Liver (tissue), 3 donors: ENCODE results near the gene UBL4B.

Source experiments
- RAD21 ChIP-seq, 2 donors: IDR thresholded peaks; 2 replicates each; pipeline ENCODE4 v1.6.1; 2016; ENCODE audit warnings: antibody characterized with exemption in 2 of 2, mild to moderate bottlenecking in 2 of 2
- YY1 ChIP-seq: IDR thresholded peaks from 2 replicates; pipeline ENCODE4 v1.6.1; 2016; ENCODE audit warnings: antibody characterized with exemption, mild to moderate bottlenecking
- TF ChIP-seq, protein P1 (sequence below): fragments of 150-350 bp; IDR thresholded peaks from 2 replicates; pipeline ENCODE4 v1.5.1; 2017; ENCODE audit warnings: improper control_type of control experiment, low read depth, low read length; ENCODE audit not compliant: missing input control
- TF ChIP-seq, protein P2 (sequence below): IDR thresholded peaks from 2 replicates; pipeline ENCODE4 v1.6.1; 2016; ENCODE audit warnings: antibody characterized with exemption
- donor health status: healthy.
- donor health status: healthy.

DNA sequence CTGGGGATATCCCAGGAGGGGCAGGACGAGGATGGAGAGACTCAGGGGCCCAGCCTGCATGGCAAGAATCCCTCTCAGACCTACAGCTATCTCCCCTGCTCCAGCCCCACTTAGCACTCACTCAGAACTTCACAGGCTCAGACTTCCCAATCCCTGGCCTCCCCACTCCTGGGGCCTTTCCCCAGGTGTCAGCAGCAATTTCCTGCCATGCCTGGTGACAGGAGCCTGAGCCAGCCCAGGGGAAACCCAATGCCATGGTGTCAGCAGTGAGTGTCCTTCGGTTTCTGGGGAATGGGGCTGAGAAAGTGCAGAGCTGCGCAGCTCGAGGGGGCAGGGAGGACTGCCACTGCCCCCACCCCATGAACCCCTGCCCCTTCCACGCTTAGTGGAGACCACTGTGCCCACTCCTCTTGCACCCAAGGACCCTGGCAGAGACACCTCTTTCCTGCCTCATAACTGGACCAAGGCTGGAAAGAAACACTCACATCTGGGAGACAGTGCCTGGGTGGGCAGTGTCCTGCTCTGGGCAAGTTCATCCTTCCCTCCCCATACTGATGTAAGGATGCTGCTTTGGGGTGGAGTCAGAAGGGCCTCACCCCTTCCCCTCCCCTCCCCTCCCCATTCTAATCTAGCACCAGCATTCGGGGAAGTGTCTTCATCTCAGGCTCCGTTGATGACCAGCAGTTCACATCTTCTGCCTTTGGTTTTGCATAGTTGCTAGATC, 17.1 kb upstream of the UBL4B start:
- TF ChIP-seq, protein P1, sequence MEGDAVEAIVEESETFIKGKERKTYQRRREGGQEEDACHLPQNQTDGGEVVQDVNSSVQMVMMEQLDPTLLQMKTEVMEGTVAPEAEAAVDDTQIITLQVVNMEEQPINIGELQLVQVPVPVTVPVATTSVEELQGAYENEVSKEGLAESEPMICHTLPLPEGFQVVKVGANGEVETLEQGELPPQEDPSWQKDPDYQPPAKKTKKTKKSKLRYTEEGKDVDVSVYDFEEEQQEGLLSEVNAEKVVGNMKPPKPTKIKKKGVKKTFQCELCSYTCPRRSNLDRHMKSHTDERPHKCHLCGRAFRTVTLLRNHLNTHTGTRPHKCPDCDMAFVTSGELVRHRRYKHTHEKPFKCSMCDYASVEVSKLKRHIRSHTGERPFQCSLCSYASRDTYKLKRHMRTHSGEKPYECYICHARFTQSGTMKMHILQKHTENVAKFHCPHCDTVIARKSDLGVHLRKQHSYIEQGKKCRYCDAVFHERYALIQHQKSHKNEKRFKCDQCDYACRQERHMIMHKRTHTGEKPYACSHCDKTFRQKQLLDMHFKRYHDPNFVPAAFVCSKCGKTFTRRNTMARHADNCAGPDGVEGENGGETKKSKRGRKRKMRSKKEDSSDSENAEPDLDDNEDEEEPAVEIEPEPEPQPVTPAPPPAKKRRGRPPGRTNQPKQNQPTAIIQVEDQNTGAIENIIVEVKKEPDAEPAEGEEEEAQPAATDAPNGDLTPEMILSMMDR: no peak
- no peak for TF ChIP-seq RAD21 (IDR thresholded peaks at IDR 0.05)
- TF ChIP-seq YY1: no peak
- TF ChIP-seq, protein P2, sequence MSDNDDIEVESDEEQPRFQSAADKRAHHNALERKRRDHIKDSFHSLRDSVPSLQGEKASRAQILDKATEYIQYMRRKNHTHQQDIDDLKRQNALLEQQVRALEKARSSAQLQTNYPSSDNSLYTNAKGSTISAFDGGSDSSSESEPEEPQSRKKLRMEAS: no peak
